Measurements from ENCODE around the gene GARRE1.

- TF ChIP-seq CTCF (IDR thresholded peaks at IDR 0.05) (no peak), RFX5 (IDR thresholded peaks at IDR 0.05) (no peak), POLR2A (IDR thresholded peaks at IDR 0.05; ENCODE audit: low read length) (no peak), PHF8 (IDR thresholded peaks at IDR 0.05; ENCODE audit: borderline replicate concordance, low read depth) (no peak), SREBF2 (IDR thresholded peaks at IDR 0.05) (no peak), MAX (IDR thresholded peaks at IDR 0.05) (no peak), ZFP36 (IDR thresholded peaks at IDR 0.05; ENCODE audit: borderline replicate concordance, partially characterized antibody) (no peak)
Observed at GRCh38 chr19:34214040-34214439, 40.3 kb upstream of the GARRE1 start.

All from A549 (cell line).